ENCODE measurements around the gene ISOC2.

DNA sequence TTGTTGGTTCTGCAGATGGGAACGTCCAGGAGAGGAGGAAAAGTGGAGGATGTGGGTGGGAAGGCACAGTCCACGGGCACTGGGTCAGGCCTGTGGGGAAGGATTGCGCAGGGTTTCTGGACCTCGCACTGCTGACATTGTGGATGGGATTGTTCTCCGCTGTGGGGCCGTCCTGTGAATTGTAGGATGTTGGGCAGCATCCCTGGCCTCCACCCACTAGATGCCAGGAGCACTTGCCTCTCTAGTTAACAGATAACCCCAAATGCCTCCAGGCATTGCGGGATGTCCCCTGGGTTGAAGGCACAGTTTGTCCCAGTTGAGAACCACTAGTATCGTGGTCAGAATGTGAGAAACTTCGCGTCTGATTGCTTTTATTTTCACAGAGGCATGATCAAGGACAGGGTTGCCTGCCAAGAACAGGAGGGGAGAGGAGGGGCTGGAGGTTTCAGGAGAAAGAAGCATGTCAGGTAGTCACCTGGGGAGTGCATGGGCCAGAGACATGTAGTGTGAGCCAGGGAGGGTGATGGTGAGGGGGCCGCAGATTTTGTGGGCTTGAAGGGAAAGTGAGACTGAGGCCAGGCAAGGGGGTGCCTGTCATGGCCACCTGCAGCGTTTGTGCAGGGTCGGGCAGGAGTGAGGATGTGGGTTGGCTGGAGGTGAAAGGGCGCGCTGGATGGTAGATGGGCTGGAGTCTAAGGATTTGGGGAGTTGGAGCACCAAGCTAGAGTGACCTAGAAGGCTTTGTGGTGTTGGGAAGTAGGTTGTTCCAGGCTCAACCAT is 18.2 kb upstream of the ISOC2 start:
- TF ChIP-seq CTCF (conservative IDR thresholded peaks at IDR 0.05; ENCODE audit: low read length) (no peak), EZH2phosphoT487 (IDR thresholded peaks at IDR 0.05; ENCODE audit: borderline replicate concordance) (no peak)
